Neural crest cell (in vitro differentiated cells): ENCODE measurements around the gene CMTM8. TPM values are rescaled to one million over a fixed set of nuclear protein-coding genes. Genes with fewer than 3 reads are reported as not detected.

Source experiments
- DNase-seq: peaks from one replicate; pipeline ENCODE4 v3.0.0; 2021; ENCODE audit warnings: low read depth, mixed read lengths, low spot score
- H3K27ac Mint-ChIP-seq: one replicate; pipeline ENCODE4 v1.8.0; 2021; ENCODE audit warnings: mild to moderate bottlenecking, mixed read lengths; ENCODE audit not compliant: unreplicated experiment
- H3K27me3 Mint-ChIP-seq: 2 replicates; pipeline ENCODE4 v1.8.0; 2021; ENCODE audit warnings: low read depth, mild to moderate bottlenecking, mixed read lengths
- H3K36me3 Mint-ChIP-seq: 2 replicates; pipeline ENCODE4 v1.8.0; 2021; ENCODE audit warnings: low read depth, mild to moderate bottlenecking, mixed read lengths
- H3K4me1 Mint-ChIP-seq: 2 replicates; pipeline ENCODE4 v1.8.0; 2021; ENCODE audit warnings: mixed read lengths
- H3K4me3 Mint-ChIP-seq: one replicate; pipeline ENCODE4 v1.8.0; 2021; ENCODE audit warnings: mild to moderate bottlenecking, mixed read lengths
- H3K9me3 Mint-ChIP-seq: 2 replicates; pipeline ENCODE4 v1.8.0; 2021; ENCODE audit warnings: mixed read lengths
- CTCF ChIP-seq: fragments of 200-600 bp; sonication (generic); conservative IDR thresholded peaks from 2 replicates; pipeline ENCODE4 v1.5.0; 2021; ENCODE audit warnings: antibody characterized with exemption, mild to moderate bottlenecking
- total RNA-seq: library from RNA; stranded (reverse); gene quantifications from 2 replicates; pipeline ENCODE4 v1.2.1, GENCODE V29; 2021

Gene CMTM8
- total RNA-seq, 1 donor from 2014 or later = 4.4 TPM

- Mint-ChIP-seq H3K9me3 (no peaks in the 10 kb centered on the region), H3K36me3 (no peaks in the 10 kb centered on the region), H3K27me3 (no peaks in the 10 kb centered on the region), H3K4me1 (peaks cover 24% of the 10 kb centered on the region), H3K27ac (peak overlapping the region; percentile 69), H3K4me3 (no peak overlapping the region)
- DNase-seq = no peak
- no peak for TF ChIP-seq CTCF
These were observed 109.1 kb downstream of the CMTM8 start for GRCh38 chr3:32347343-32348125.

- H3K27me3 Mint-ChIP-seq = no peaks in the 10 kb centered on the region
- no peak for DNase-seq
- peaks cover 31% of the 10 kb centered on the region for H3K4me1 Mint-ChIP-seq
- no peaks in the 10 kb centered on the region for H3K36me3 Mint-ChIP-seq
- TF ChIP-seq CTCF = no peak
- no peak overlapping the region for H3K4me3 Mint-ChIP-seq
- H3K9me3 Mint-ChIP-seq = no peaks in the 10 kb centered on the region
- H3K27ac Mint-ChIP-seq = no peak overlapping the region
These were observed 110.7 kb downstream of the CMTM8 start for GRCh38 chr3:32349184-32349583.

GRCh38 chr3:32352563-32352962, 114.1 kb downstream of the CMTM8 start:
- Mint-ChIP-seq H3K27me3 (no peaks in the 10 kb centered on the region), H3K9me3 (no peaks in the 10 kb centered on the region), H3K4me1 (peaks cover 41% of the 10 kb centered on the region), H3K27ac (no peak overlapping the region), H3K4me3 (no peak overlapping the region), H3K36me3 (no peaks in the 10 kb centered on the region)
- no peak for TF ChIP-seq CTCF
- no peak for DNase-seq

GRCh38 chr3:32353351-32353750, 114.9 kb downstream of the CMTM8 start:
- H3K9me3 Mint-ChIP-seq = no peaks in the 10 kb centered on the region

GRCh38 chr3:32354362-32354778, 115.9 kb downstream of the CMTM8 start:
- DNase-seq = no peak
- no peaks in the 10 kb centered on the region for H3K36me3 Mint-ChIP-seq
- TF ChIP-seq CTCF = no peak
- peak overlapping the region; percentile 87 for H3K27ac Mint-ChIP-seq
- H3K4me3 Mint-ChIP-seq = peak overlapping the region; percentile 16
- H3K9me3 Mint-ChIP-seq = no peaks in the 10 kb centered on the region
- H3K4me1 Mint-ChIP-seq = peaks cover 27% of the 10 kb centered on the region
- H3K27me3 Mint-ChIP-seq = no peaks in the 10 kb centered on the region

More at GRCh38 chr3:32353351-32353750, 114.9 kb downstream of the CMTM8 start:
- Mint-ChIP-seq H3K4me1 (peaks cover 34% of the 10 kb centered on the region), H3K4me3 (no peak overlapping the region), H3K27ac (no peak overlapping the region), H3K36me3 (no peaks in the 10 kb centered on the region), H3K27me3 (no peaks in the 10 kb centered on the region)
- TF ChIP-seq CTCF = no peak
- DNase-seq = no peak
